HG02943 (cell line): Measurements from ENCODE around the gene ISOC2.
"Not testable (repeated sequence)": the region's sequence is repeated elsewhere in the genome, so short reads cannot be mapped to it uniquely, and the experiment has no call there.

Source experiments
- ATAC-seq: cut with Tn5 transposase; IDR thresholded peaks from one replicate; pipeline ENCODE4 v1.9.1; 2021; ENCODE audit warnings: mild to moderate bottlenecking, low read depth, moderate library complexity; ENCODE audit not compliant: unreplicated experiment

The ISOC2 gene

GRCh38 chr19:55418185-55418584 is 43.3 kb downstream of the ISOC2 start:
- no peak for ATAC-seq

- no peak for ATAC-seq
These were observed 51.3 kb downstream of the ISOC2 start for GRCh38 chr19:55410168-55410567.

- not testable (repeated sequence) for ATAC-seq
These were observed 52.3 kb downstream of the ISOC2 start for GRCh38 chr19:55409179-55409578.

GRCh38 chr19:55408533-55408872 is 52.9 kb downstream of the ISOC2 start:
- ATAC-seq, result no peak

- ATAC-seq, result peak; percentile 91
These were observed 53.5 kb downstream of the ISOC2 start for GRCh38 chr19:55407800-55408532.

GRCh38 chr19:55407550-55407799 is 54.0 kb downstream of the ISOC2 start, which contains the start of gene UBE2S:
TSS of gene UBE2S (minus strand) at chr19:55407788. CDS start at chr19:55407589, 199 bp downstream.
- not testable (repeated sequence) for ATAC-seq

- peak; percentile 0 for ATAC-seq
These were observed 54.5 kb downstream of the ISOC2 start for GRCh38 chr19:55406826-55407549.

DNA sequence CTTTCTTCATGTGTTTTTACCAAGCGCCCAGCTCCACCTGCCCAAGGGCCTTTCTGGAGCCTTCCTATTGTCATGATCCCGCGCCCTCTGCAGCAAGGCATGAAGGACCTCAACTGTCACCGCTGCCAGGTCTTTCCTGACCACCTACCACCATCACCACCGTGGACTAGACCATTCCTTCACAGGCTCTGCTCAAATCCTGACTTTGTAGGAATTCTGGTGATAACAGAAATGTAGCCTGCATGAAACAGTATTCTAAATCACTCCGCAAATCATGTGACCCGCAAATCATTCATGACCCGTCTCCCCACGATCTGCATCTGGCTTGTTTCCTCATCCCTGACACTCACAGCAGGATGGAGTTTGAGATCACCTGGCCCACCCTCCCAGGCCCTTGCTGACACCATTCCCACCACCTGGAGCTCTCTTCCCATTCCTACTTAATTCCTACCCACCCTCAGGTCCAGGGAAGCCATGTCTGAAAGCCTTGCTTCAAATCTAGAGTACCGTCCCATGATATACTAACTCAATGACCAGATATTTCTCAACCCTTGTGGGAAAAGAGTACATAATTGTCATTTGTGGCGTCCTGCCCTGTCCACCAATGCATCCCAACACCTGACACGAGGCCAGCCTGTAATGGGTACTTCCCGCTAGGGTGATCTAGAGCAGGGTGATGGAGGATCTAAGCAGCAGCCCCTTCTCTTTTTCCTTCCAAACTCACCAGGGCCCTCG is 55.2 kb downstream of the ISOC2 start:
- no peak for ATAC-seq

DNA sequence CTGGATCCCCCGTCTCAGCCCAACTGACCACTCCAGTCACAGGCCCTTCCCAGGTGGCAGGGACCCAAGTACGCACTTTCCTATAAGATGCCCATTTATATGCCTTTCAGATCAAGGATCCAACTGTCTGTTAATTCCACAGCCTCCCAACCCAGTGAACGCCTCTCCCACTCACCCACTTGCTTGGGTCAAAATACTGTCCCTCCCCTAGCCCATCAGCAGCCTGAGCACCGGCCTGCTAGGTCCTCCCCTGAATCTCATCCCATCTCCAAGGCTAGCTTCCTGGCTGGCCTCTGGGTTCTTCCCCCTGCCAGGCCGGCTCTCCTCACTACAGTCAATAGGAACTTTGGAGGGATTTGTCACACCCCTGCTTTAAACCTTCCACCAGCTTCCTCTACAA is 55.8 kb downstream of the ISOC2 start:
- no peak for ATAC-seq
